GM18868 (cell line): ENCODE results near the gene TRIM29.

ENCODE experiments used
- ATAC-seq: cut with Tn5 transposase; IDR thresholded peaks from one replicate; pipeline ENCODE4 v1.9.1; 2021; ENCODE audit warnings: mild to moderate bottlenecking, moderate library complexity; ENCODE audit not compliant: unreplicated experiment

TRIM29 gene

DNA sequence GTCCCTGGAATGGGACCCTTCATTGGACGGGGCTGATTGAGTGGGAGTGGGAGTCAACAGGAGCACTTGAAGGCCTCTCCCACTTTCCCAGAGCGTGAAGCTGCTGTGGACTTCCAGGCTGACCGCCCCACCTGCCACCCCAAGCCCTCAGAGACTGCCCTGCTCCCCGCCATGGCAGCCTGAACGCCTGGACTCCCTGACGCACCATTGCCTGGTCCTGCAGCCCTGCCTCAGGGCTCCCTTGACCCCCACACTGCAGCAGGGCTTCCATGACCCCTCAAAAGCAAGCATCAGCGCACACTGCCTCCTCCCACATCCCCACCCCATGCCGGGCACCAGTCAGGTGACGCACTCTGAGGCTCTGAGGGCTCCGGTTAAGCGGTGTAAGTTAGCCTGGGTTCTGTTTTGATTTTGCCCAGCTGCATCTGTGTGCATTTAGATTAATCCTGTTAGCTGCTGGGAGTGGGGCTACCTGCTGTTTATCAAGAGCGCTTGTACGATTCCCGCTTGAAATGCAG lies 39.4 kb downstream of the TRIM29 start:
- no peak for ATAC-seq

DNA sequence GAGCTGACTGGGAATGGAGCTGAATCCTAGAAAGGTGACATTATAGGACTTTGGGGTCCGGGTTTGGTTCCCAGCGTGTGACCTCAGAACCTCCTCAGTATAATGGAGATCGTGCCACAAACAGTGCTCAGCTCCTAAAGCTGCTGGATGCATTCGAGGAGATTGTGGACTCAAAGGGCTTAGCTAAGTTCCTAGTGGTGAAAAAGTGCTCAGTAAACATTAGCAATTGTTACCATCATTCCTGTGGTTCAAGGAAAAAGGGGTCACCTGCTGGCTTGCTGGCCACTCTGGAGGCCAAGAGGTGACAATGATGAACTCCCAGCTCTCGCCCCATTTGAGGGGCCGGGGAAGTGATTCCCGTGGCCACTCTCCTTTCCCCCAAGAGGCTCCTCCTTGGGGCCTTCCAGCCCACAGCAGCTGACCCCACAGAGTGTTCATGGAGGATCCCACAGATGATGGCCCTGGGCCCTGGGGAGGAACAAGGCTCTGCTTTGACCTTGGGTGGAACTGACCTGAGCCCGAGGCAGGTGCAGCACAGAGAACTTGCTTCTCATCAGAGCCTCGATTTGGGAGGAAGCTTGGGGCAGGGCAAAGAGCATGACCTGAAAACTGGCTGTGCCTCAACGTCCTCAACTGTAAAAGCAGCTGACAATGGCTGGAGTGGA lies 40.1 kb downstream of the TRIM29 start:
- no peak for ATAC-seq

DNA sequence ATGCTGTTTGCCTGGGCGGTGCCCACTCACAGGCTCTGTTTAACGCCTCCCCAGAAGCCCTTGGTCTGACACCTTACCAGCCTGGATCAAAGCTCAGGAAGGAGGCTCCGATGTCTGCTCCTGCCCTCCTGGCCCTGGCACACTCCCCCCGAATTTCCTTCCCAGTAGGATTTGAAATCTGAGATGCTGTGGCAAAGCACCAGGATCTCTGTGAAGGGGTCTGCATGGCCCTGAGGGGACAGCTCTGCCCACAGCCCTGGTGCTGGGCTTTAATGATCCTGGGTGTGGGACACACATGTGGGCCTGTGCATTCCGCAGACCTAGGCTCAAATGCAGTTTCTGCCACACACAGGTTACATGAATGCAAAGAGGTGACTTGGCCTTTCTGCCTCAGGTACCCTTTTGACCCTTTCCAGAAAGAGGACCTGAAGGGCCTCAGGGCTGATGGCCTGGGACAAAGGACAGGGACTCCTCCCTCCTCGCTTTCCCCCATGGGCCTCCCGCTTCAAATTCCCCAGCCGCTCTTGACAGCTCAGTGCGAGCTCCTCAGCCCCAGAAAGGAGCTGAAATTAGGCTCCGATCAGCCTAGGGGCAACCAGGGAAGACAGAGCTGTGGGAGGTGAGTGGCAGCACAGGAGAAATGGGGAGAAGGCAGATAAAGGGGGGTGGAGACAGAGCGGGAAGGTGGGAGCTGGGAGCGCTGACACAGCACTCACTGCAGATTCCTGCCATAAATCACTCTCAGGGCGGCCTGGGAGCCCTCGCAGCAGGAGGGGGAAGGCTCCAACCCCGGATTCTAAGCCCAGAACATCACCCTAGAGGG lies 41.3 kb downstream of the TRIM29 start:
- ATAC-seq = no peak

DNA sequence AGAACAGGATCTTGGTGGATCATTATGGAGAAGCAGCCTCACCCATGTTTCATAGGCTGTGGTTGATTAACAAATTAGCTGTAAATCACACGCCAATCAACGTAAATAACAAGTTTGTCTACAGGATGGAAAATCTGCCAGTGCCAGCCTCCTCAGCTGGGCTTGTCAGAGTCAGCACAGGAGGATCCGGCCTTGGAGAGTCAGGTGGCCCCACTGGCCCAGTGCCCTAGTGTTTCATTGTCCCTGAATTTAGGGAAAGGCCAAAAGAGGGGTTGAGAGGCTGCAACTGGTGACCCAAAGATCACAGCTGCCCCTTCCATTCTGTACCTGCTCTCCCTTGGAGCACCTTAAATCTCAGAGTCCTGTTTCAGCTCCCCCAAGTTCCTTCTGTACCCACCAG lies 42.4 kb downstream of the TRIM29 start:
- no peak for ATAC-seq

DNA sequence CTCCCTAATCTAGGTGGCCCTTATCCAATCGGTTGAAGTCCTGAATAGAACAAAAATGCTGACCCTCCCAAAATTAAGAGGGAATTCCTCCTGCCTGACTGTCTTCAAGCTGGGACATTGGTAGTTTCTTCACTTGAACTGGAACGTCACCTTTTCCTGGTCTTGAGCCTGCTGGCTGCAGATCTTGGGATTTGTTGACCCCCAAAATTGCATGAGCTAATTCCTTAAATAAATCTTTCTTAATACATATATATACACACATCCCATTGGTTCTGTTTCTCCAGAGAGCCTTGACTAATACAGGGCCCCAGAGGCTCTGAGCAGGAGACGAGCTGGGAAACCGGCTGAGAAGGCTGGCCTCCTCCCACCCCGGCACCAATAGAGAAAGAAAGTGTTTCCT lies 46.2 kb downstream of the TRIM29 start:
- ATAC-seq = no peak

DNA sequence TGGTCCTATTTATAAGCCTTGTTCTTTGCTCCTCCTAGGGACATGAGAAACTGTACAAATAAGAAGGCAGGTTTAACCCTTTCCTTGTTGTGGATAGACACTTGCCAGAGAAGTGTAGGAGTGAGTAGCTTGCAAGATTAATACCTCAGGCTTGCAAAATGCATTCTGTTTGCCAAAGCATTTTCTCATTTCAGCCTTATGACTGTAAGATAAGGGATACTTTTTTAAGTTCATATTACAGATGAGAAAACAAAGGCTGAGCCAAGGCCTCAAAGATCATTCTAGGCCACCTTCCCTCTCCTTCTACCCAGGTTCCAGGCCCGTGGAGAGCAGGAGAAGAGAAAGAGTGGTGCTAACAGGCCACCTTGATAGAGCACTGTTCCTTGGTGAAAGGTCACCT lies 46.8 kb downstream of the TRIM29 start:
- ATAC-seq = no peak

DNA sequence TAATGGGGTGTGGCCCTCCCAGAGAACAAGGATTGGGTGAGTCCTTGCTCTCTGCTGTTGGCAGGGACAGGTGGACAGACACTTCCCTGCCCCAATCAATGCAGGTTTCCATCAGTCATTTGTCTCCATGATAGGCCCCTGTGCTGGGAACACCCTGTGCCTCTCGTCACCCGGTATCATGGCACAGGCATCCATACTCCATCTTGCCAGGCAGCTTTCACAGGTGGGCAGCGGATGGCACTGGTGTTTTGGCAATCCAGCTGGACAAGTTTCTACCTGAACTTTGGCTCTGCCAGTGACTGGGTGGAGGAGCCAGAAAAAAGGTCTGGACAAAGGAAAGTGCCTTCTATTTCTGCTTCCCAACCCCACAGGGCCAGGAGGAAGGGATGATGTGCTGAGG lies 47.5 kb downstream of the TRIM29 start:
- no peak for ATAC-seq

DNA sequence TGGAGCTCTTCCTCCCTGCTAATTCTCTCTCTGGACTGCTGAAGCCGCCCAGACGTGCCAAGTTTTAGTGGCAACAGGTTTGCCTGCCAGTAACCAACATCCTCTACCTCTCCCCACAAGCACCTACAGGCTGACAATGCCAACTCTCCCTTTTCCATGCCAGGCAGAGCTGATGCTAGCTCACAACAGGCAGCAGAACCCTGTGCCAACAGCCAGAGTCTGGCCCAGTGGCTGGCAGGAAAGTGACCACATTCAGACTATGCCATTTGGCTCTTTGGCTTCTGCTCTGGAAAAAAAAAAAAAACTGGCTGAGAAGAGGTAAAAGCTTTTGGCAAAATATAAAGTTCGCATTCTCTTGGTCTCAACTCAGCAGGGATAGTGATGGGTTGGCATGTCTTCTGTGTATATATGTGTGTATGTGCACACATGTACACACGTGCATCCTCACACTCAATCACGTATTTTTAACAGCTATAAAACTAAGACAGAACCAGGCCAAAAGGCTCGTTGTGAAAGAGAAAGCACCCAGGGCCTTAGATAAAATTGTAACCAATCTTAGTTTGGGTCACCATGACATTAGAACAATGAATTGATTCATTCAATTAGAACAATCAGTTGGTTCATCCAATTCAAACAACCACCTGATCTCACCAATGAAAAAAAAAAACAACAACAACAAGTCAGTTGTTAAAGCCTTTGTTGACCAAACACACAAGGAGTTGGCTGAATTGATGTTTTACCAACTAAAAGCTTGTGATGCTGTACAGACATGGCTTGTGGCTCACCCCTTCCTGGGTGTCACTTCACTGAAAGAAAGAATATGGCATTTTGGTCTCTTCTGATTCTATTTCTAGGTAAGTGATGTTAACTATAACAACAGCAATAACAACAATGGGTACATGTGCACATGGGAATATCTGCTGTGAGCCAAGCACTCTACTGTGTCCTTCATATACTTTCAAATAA lies 48.6 kb downstream of the TRIM29 start:
- no peak for ATAC-seq

DNA sequence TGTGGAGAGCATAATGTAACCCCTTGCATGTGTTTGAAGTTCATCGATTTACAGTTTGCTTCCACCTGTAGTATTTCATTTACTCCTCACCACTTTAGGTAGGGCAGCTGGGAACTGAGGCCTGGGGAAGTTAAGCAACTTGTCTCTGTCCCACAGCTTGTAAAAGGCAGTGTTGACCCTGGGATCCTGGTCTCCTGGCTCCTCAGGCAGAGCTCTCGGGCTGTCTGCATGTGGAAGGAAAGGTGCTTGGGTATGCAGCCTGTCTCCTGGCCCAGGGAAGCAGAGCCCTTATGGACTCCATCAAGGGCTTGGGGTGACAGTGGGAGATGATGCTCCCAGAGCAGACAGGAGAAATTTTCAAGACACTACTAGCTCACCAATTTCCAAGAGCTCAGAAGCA lies 49.9 kb downstream of the TRIM29 start:
- ATAC-seq = no peak

DNA sequence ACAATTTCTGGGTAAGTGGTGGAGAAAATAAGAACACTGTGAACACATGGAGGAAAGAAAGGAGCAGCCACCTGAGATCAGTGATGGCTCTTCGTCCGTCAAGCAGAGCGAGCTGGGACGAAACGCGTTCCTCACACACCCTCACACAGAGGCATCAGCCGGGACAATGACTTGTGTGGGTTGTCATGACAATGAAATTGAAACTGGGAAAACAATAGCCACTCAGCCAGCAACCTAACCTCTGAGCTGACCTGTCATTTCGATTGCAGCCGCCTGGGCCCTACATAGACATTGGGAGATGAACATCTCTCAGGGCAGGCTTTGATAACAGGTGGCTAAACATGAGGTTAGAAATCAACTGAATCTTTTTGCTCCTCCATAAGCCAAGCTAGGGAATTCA lies 51.3 kb downstream of the TRIM29 start:
- ATAC-seq = no peak

DNA sequence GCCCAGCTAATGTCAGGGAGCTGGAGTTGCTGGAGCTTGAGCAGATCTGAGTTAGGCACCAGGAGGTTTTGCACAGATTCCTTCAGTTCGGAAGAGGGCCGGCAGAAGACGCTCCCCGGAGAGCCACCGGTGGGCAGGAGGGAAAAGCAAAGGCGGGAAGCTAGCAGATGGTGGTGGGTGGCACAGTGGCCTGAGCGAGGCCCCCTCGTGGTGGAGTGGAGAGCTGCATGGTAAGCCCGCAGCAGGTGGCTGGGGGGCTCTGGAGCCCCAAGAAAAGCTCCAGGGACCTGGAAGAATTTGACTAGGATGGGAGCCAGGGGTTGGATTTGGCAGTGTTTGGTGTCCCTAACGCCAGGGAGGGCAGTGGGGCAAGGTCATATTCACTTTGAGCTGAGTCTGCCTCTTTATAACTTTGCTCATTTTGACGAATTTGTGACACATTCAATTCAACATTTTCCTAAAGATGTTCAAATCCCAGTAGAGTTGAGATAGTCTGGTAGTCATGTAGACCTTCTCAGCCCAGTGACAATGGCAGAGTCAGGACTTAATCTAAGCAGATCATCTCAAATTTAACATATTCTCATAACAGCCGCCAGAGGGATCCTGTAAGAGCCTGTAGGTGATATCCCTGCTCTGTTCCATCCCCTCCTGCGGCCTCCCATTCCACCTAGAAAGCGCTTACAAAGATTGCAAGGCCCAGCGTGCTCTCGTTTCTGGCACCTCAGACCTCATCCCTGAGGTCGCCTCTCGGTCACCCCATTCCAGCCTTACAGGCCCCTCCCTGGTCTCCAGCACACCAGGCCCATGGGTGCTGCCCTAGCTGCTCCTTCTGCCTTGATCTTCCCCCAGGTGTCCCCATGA lies 57.9 kb downstream of the TRIM29 start:
- no peak for ATAC-seq

DNA sequence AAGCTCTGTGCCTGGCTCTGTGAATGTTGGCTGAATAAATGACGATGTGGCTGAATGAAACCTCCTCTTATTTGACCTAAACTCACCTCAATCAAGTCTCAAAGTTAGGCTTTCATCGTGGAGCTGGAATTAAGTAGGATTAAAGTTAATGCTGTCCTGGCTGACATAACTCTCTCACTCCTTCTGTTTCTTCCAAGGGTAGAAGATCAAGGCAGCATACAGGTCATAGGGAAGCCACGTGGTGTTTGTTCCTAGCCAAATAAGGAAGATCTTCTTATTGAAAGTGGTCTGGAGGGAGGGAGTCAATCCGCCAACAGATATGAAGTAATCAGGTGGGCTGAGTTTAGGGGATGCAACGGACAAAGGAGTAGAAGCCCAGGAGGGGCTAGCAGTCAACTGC lies 59.5 kb downstream of the TRIM29 start:
- no peak for ATAC-seq

DNA sequence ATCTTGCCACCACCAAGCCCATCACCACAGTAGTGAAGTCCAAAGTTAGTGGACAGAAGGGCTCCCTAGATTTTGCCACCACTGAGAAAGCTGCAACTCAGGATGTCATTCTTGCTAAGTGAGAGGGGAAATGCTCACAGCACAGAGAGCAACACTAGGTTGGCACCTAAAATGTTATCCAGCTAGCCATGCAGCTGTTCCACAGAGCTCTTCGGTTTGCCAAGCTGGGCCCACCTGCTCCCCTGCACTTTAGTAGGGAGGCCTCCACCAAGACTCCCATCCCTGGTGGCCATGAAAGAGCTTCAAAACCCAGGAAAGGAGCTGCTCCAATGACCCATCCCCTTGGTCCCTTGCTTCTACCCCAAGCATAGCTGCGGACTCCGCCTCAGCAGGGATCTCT lies 63.8 kb downstream of the TRIM29 start:
- no peak for ATAC-seq

DNA sequence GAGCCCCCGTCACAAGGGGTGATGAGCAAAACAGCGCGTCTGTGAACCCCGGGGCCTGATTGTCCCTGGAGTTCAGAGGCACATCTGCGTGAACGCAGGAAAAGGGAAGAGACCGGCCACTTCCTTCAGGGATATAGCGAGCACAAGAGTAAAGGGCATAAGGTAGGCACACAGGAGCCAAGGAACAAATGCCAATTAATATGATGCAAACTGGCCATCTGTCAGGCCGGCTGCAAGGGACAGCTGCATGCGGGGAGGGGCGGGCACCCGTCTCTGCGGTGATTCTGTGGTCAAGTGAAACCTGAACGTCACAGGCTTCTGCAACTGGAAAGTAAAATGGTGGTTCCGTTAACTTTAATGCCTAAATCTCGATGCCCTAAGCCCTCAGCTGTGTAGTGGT lies 64.7 kb downstream of the TRIM29 start:
- ATAC-seq = no peak

DNA sequence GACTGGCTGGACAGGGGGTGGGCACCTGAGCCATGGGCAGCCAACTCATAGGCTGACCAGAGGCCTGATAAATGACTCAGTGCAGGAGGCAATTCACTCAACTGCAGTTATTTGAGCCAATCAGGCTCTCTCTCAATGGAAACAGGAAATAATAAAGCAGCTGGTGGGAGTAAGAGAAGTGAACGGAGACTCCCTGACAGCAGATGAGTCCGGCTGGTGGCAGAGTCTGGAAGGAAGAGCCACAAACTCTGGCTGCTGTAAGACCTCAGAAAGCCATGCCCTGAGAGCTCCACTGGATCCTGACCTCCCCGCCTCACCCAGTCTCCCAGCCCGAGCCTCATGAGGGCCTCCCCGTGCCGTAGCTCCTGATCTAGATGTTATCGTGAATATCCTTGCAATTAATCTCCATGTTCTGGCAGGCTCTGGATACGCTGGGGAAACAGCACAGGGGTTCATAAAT lies 69.8 kb downstream of the TRIM29 start:
- ATAC-seq = no peak

DNA sequence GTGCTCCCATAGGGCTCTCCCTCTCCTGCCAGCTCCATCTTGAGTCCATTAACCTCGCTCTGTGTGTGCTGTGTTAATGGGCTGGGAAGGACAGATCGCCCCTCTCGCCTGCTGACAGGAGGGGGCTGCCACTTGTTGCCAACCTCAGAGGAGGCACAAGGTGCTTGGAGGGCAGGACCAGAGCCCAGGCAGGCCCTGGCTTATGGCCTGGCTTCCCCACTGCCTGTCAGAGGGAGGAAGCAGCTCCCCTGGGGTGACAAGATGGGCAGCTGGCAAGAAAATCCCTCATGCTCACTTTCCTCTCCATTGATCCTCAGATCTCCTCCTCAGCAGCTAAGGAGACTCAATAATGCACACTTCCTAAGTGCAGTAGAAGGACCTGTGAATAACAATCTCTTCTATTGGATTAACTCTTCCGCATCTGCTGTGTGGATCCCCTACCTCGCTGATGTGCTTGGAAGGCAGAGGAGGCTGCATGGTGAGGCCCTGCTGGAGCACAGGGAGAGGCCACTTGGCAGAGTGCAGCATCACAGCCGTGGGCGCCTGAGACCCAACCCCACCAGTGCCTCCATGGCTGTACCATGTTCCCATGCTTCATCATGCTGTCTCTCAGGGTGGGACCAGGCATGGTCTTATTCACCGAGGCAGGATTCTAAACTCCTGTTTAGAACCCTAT lies 70.3 kb downstream of the TRIM29 start:
- no peak for ATAC-seq

DNA sequence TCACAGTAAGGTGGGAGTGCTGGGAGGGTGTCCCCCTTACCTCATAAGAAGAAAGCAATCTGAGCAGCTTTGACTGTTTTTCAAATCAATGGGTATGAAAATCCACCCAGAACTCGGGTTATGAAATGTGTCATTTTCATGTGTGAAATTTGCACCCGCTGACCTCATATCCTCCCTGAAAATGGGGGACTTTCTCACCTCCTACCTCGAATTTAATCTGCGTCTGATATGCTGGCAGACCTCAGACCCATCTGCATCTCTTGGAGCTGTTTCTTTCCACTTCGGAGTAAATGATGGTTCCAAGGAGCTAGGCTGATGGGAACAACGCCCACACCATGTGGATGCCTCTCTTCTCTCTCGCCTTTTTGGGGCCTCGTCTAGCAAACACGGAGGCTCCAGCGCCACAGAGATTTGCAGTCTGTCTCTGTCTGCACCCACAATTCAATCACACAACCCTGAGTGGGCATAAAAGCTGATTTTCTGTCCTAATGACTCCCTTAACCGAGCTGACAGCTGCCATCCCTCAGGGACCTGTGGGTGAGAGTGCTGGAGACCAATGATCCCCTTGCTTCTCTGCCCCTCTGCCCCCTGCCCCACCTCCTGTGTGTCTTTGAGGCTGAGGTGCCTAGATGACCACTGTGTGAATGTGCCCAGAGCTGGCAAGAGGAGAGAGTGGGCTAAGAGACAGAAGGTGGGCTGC lies 71.0 kb downstream of the TRIM29 start:
- no peak for ATAC-seq

DNA sequence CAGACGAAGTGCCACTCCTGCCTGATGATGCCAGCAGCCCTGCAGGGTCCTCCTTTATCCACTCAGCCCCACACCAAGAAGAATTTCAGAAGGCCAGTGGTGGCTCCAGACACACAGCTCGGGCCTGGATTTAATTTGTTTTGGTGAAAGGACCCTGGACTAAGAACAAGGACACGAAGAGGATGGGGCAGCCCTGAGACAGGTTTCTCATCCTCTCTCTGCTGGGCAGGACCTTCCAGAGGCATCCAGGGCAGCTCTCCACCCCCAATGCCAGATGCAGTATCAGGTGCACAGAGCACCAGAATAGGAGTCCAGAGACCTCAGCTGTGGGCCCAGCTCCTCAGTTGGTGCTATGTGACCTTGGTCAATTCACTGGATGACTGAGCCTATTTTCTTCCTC lies 72.0 kb downstream of the TRIM29 start:
- ATAC-seq = no peak

DNA sequence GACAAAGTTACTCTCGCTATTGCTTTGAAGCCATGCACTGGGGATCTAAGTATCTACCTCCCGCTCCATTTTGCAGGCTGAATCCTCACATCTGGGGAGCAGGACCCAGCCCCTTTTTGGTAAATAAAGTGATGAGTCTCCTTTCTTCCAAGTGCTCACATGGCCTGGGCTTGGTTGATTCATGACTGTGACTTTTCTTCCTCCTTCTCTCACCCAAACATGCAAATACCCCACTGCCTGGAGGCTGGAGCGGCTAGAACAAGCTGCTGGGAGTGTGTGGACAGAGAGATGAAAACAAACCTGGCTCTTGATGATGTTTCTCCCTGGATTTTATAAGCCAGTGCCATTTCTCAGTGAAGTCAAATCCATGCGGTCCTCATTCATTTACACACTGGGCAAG lies 72.7 kb downstream of the TRIM29 start:
- no peak for ATAC-seq
